HepG2 (cell line): Measurements from ENCODE around the gene GPSM1. TPM values are rescaled to one million over a fixed set of nuclear protein-coding genes. Genes with fewer than 3 reads are reported as not detected.

Source experiments
- CC2D1A ChIP-seq: sonication (generic); formaldehyde crosslinking; IDR thresholded peaks from 2 replicates; pipeline ENCODE4 v1.8.1; 2023; ENCODE audit warnings: mild to moderate bottlenecking, missing genetic modification reagents
- SP140L ChIP-seq: sonication (generic); formaldehyde crosslinking; IDR thresholded peaks from 2 replicates; pipeline ENCODE4 v1.4.0; 2020; ENCODE audit warnings: missing genetic modification reagents, borderline replicate concordance
- ZNF564 ChIP-seq: sonication (generic); formaldehyde crosslinking; IDR thresholded peaks from 2 replicates; pipeline ENCODE4 v1.8.1; 2023; ENCODE audit warnings: mild to moderate bottlenecking, missing genetic modification reagents
- ZSCAN21 ChIP-seq: sonication (generic); formaldehyde crosslinking; IDR thresholded peaks from 2 replicates; pipeline ENCODE4 v1.8.0; 2022; ENCODE audit warnings: mild to moderate bottlenecking, missing genetic modification reagents, moderate library complexity, borderline replicate concordance
- polyA plus RNA-seq, 8 experiments: library from polyadenylated mRNA; depleted of rRNA in 3 of 8; stranded (reverse) in 7 of 8; unstranded in 1 of 8; fragments of >200 nt; fragmentation: Illumina TruSeq in 4 of 8; extraction: Trizol in 4 of 8; gene quantifications; 2 replicates each; pipeline versions ENCODE4 v1.2.1 to v1.2.3, GENCODE V29; 2011 to 2016; ENCODE audit warnings: low read depth in 4 of 8, missing spikeins in 1 of 8, mixed read lengths in 1 of 8; ENCODE audit not compliant: insufficient read depth in 1 of 8
- total RNA-seq, 5 experiments: library from RNA; depleted of rRNA; stranded (reverse); fragments of >200 nt; fragmentation: Illumina TruSeq; extraction: Trizol; gene quantifications; 2 replicates each; pipeline ENCODE4 v1.2.3, GENCODE V29; 2016; ENCODE audit warnings: low read depth in 1 of 5
- TF ChIP-seq, protein P1 (sequence below): sonication (generic); formaldehyde crosslinking; IDR thresholded peaks from 2 replicates; pipeline ENCODE4 v1.4.0; 2020; ENCODE audit warnings: missing genetic modification reagents
- TF ChIP-seq, protein P2 (sequence below): sonication (generic); IDR thresholded peaks from 2 replicates; pipeline ENCODE4 v1.6.1; 2016; ENCODE audit warnings: low read depth, borderline replicate concordance
- TF ChIP-seq, protein P3 (sequence below), 2 experiments: fragments of 450-650 bp in 1 of 2; sonication (generic) in 1 of 2; formaldehyde crosslinking; IDR thresholded peaks; 2 replicates each; pipeline versions ENCODE4 v1.5.0 to v1.8.0; 2020 to 2022; ENCODE audit warnings: mild to moderate bottlenecking in 1 of 2, missing genetic modification reagents in 1 of 2
- TF ChIP-seq, protein P4 (sequence below): IDR thresholded peaks from 2 replicates; pipeline ENCODE4 v1.6.1; 2016; ENCODE audit warnings: low read depth, borderline replicate concordance

The GPSM1 gene
- total and polyA plus RNA-seq, 2 of the 13 experiments (the other 11 are each of a cell fraction or from before 2014, with no cell fraction given) = 1.0 to 2.4 TPM

DNA sequence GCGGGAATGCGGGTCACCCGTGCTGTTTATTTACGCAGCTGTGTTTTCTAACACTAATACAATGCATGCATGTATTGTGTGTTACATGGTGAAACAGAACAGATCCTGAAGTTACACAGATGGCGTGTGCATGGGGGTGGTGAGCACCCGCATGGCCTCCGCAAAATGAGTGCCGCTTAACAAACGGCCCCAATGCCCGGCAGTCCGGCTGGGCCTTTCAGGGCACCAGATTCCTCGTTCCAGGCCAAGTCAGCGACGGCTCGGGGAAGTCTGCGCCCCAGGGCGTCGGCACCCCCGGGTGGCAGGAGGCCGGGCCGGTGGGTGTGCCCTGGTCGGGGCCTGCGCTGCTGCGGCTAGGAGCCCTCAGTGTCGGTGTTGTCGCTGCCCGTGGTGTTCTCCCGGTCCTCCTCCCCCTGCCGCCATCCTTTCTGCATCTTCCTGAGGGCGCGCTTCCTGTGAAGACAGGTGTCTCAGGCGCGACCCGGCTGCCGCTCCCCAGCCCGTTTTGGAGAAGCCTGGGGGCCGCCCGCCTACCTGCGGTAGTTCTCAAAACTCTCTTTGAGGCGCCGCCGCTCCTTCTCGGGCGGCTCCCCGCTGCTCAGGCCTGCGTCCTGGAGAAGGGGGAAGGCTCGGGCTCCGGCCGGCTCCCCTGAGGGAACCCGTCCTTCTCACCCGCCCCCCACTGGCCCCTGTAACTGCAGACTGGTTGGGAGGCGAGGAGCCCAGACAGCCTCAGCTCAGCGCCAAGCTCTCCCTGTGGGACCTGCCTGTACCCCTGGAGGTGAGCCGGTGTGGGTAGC, 36.8 kb downstream of the GPSM1 start (continued):
- TF ChIP-seq, protein P1, sequence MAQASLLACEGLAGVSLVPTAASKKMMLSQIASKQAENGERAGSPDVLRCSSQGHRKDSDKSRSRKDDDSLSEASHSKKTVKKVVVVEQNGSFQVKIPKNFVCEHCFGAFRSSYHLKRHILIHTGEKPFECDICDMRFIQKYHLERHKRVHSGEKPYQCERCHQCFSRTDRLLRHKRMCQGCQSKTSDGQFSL (CRISPR knock-in tag) = no peak
- TF ChIP-seq, protein P2, sequence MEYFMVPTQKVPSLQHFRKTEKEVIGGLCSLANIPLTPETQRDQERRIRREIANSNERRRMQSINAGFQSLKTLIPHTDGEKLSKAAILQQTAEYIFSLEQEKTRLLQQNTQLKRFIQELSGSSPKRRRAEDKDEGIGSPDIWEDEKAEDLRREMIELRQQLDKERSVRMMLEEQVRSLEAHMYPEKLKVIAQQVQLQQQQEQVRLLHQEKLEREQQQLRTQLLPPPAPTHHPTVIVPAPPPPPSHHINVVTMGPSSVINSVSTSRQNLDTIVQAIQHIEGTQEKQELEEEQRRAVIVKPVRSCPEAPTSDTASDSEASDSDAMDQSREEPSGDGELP = no peak
- TF ChIP-seq CC2D1A (CRISPR knock-in tag) (0 out of 2 replicates have a peak, but pooled peaks have one; percentile 76), ZNF564 (CRISPR knock-in tag) (no peak; the same call in 1 of the 2 replicates), ZSCAN21 (no peak), SP140L (CRISPR knock-in tag) (no peak)
- TF ChIP-seq, protein P3, sequence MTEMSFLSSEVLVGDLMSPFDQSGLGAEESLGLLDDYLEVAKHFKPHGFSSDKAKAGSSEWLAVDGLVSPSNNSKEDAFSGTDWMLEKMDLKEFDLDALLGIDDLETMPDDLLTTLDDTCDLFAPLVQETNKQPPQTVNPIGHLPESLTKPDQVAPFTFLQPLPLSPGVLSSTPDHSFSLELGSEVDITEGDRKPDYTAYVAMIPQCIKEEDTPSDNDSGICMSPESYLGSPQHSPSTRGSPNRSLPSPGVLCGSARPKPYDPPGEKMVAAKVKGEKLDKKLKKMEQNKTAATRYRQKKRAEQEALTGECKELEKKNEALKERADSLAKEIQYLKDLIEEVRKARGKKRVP (CRISPR knock-in tag; IDR thresholded peaks at IDR 0.05) = 0 out of 4 replicates have a peak, but pooled peaks of 1 of the 2 experiments have one; percentile 25
- TF ChIP-seq, protein P4, sequence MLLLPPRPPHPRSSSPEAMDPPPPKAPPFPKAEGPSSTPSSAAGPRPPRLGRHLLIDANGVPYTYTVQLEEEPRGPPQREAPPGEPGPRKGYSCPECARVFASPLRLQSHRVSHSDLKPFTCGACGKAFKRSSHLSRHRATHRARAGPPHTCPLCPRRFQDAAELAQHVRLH (CRISPR knock-in tag) = no peak
